IMR-90 (cell line): ENCODE measurements around the gene MPZL2. TPM values are rescaled to one million over a fixed set of nuclear protein-coding genes. Genes with fewer than 3 reads are reported as not detected.

Source experiments
- ATAC-seq: fragments of 200-7000 bp; cut with Tn5 transposase; 2 replicates; pipeline ENCODE4 v1.9.1; 2020; ENCODE audit warnings: low read depth, mild to moderate bottlenecking, moderate library complexity
- BruUV-seq: library from RNA; stranded (reverse); fragments of 400-500 nt; replicated peaks from 2 replicates; lab custom pipeline; 2021; lab: Mats Ljungman, UMichigan
- CTCF ChIA-PET: fragments of 300-600 bp; formaldehyde crosslinking; extraction: SDS; loops from one replicate; lab custom pipeline; 2021; ENCODE audit warnings: antibody characterized with exemption; lab: Yijun Ruan, JAX
- POLR2A ChIA-PET: fragments of 300-600 bp; sonication (Branson Sonifier 250); formaldehyde crosslinking; loops from one replicate; lab custom pipeline; 2022; ENCODE audit warnings: antibody characterized with exemption; ENCODE audit not compliant: unreplicated experiment; lab: Charles Lee
- DNase-seq: peaks from one replicate; pipeline ENCODE4 v3.0.0; 2013
- H2AFZ ChIP-seq: replicated peaks from 2 replicates; pipeline ENCODE3; 2013; ENCODE audit warnings: low read length, mild to moderate bottlenecking; ENCODE audit not compliant: poor library complexity
- H2AK5ac ChIP-seq: 2 replicates; pipeline ENCODE4 v1.6.1; 2013; ENCODE audit warnings: low read depth, low read length, inconsistent platforms
- H2AK9ac ChIP-seq: replicated peaks from 2 replicates; pipeline ENCODE3; 2013; ENCODE audit warnings: mild to moderate bottlenecking, low read depth, low read length, moderate library complexity; ENCODE audit not compliant: poor library complexity
- H2BK120ac ChIP-seq: 2 replicates; pipeline ENCODE4 v1.6.1; 2013; ENCODE audit warnings: low read depth, low read length, inconsistent platforms
- H2BK15ac ChIP-seq: 3 replicates; pipeline ENCODE4 v1.6.1; 2013; ENCODE audit warnings: low read depth, low read length, inconsistent platforms
- H2BK20ac ChIP-seq: 2 replicates; pipeline ENCODE4 v1.6.1; 2013; ENCODE audit warnings: low read depth, mild to moderate bottlenecking, inconsistent platforms, low read length, moderate library complexity
- H2BK5ac ChIP-seq: 2 replicates; pipeline ENCODE4 v1.6.1; 2013; ENCODE audit warnings: mild to moderate bottlenecking, low read depth, low read length, inconsistent platforms; ENCODE audit not compliant: poor library complexity, severe bottlenecking
- H3K14ac ChIP-seq: replicated peaks from 2 replicates; pipeline ENCODE4 v1.6.1; 2013; ENCODE audit warnings: low read depth, low read length, inconsistent platforms
- H3K18ac ChIP-seq: 2 replicates; pipeline ENCODE4 v1.6.1; 2013; ENCODE audit warnings: low read depth, low read length, control low read depth
- H3K23ac ChIP-seq: 2 replicates; pipeline ENCODE4 v1.6.1; 2013; ENCODE audit warnings: low read depth, low read length, inconsistent platforms
- H3K27ac ChIP-seq: 2 replicates; pipeline ENCODE4 v1.5.1; 2013; ENCODE audit warnings: mild to moderate bottlenecking, control low read depth, low read length; ENCODE audit not compliant: insufficient read depth
- H3K27me3 ChIP-seq: 2 replicates; pipeline ENCODE4 v1.6.1; 2013; ENCODE audit warnings: low read length; ENCODE audit not compliant: control insufficient read depth, insufficient read depth
- H3K36me3 ChIP-seq: 2 replicates; pipeline ENCODE4 v1.6.1; 2013; ENCODE audit warnings: low read length, mixed read lengths; ENCODE audit not compliant: control insufficient read depth, insufficient read depth
- H3K4ac ChIP-seq: 2 replicates; pipeline ENCODE4 v1.6.1; 2013; ENCODE audit warnings: low read depth, low read length, inconsistent platforms
- H3K4me1 ChIP-seq: 2 replicates; pipeline ENCODE4 v1.6.1; 2013; ENCODE audit warnings: low read length, mixed read lengths; ENCODE audit not compliant: control insufficient read depth, insufficient read depth
- H3K4me2 ChIP-seq: 2 replicates; pipeline ENCODE4 v1.6.1; 2013; ENCODE audit warnings: low read depth, mild to moderate bottlenecking, control low read depth, low read length, moderate library complexity
- H3K4me3 ChIP-seq: 2 replicates; pipeline ENCODE4 v1.5.1; 2013; ENCODE audit warnings: low read depth, mild to moderate bottlenecking, control low read depth, low read length, moderate library complexity; ENCODE audit not compliant: insufficient read depth
- H3K56ac ChIP-seq: 2 replicates; pipeline ENCODE4 v1.6.1; 2013; ENCODE audit warnings: low read length, inconsistent platforms; ENCODE audit not compliant: insufficient read depth; ENCODE audit errors: extremely low read depth
- H3K79me1 ChIP-seq, 2 experiments: 2 replicates each; pipeline ENCODE4 v1.6.1; 2013; ENCODE audit warnings: low read length in 2 of 2, inconsistent platforms in 1 of 2, low read depth in 1 of 2
- H3K9ac ChIP-seq: 2 replicates; pipeline ENCODE4 v1.6.1; 2013; ENCODE audit warnings: low read depth, low read length, control low read depth
- H3K9me1 ChIP-seq: 2 replicates; pipeline ENCODE4 v1.6.1; 2013; ENCODE audit warnings: low read length, inconsistent platforms; ENCODE audit not compliant: insufficient read depth
- H3K9me3 ChIP-seq: 2 replicates; pipeline ENCODE4 v1.6.1; 2013; ENCODE audit warnings: low read length; ENCODE audit not compliant: control insufficient read depth, insufficient read depth
- H4K20me1 ChIP-seq: 2 replicates; pipeline ENCODE4 v1.6.1; 2013; ENCODE audit warnings: low read length, inconsistent platforms; ENCODE audit not compliant: insufficient read depth
- H4K5ac ChIP-seq: 2 replicates; pipeline ENCODE4 v1.6.1; 2013; ENCODE audit warnings: mild to moderate bottlenecking, low read depth, low read length, control low read depth
- H4K8ac ChIP-seq, 2 experiments: 2 replicates each; pipeline ENCODE4 v1.6.1; 2013; ENCODE audit warnings: low read depth in 2 of 2, low read length in 2 of 2, control low read depth in 1 of 2, inconsistent platforms in 1 of 2
- H4K91ac ChIP-seq: 2 replicates; pipeline ENCODE4 v1.6.1; 2013; ENCODE audit warnings: low read depth, low read length, inconsistent platforms; ENCODE audit not compliant: insufficient read depth
- BHLHE40 ChIP-seq: fragments of 150-350 bp; IDR thresholded peaks from 2 replicates; pipeline ENCODE4 v1.6.1; 2016; ENCODE audit warnings: mild to moderate bottlenecking, low read depth, low read length
- CEBPB ChIP-seq: IDR thresholded peaks from 2 replicates; pipeline ENCODE4 v1.6.1; 2012; ENCODE audit warnings: low read depth, low read length, improper control_type of control experiment
- CHD1 ChIP-seq: IDR thresholded peaks from 2 replicates; pipeline ENCODE4 v1.6.1; 2012; ENCODE audit warnings: low read depth, low read length, improper control_type of control experiment
- MAFK ChIP-seq: IDR thresholded peaks from 2 replicates; pipeline ENCODE4 v1.6.1; 2012; ENCODE audit warnings: low read depth, low read length, improper control_type of control experiment
- MAZ ChIP-seq: IDR thresholded peaks from 2 replicates; pipeline ENCODE4 v1.6.1; 2012; ENCODE audit warnings: low read depth, mild to moderate bottlenecking, low read length, improper control_type of control experiment, moderate library complexity, borderline replicate concordance
- MXI1 ChIP-seq: IDR thresholded peaks from 2 replicates; pipeline ENCODE4 v1.6.1; 2012; ENCODE audit warnings: low read depth, mild to moderate bottlenecking, low read length, moderate library complexity, borderline replicate concordance
- NFE2L2 ChIP-seq: fragments of 150-350 bp; IDR thresholded peaks from 2 replicates; pipeline ENCODE4 v1.6.1; 2016; ENCODE audit warnings: low read depth, mild to moderate bottlenecking, low read length
- POLR2A ChIP-seq: IDR thresholded peaks from 2 replicates; pipeline ENCODE4 v1.6.1; 2012; ENCODE audit warnings: mild to moderate bottlenecking, low read depth, low read length
- RCOR1 ChIP-seq: IDR thresholded peaks from 2 replicates; pipeline ENCODE4 v1.6.1; 2012; ENCODE audit warnings: mild to moderate bottlenecking, low read length, improper control_type of control experiment; ENCODE audit not compliant: insufficient replicate concordance
- RFX5 ChIP-seq: IDR thresholded peaks from 2 replicates; pipeline ENCODE4 v1.8.0; 2012; ENCODE audit warnings: low read depth, mild to moderate bottlenecking, low read length, moderate library complexity
- SMC3 ChIP-seq: fragments of 150-350 bp; IDR thresholded peaks from 2 replicates; pipeline ENCODE4 v1.6.1; 2016; ENCODE audit warnings: low read depth, mild to moderate bottlenecking, antibody characterized with exemption, low read length, moderate library complexity
- USF2 ChIP-seq: fragments of 150-350 bp; IDR thresholded peaks from 2 replicates; pipeline ENCODE4 v1.6.1; 2017; ENCODE audit warnings: mild to moderate bottlenecking, antibody characterized with exemption, low read length, low read depth
- WGBS, 2 experiments: methylation state at CpG; one replicate each; pipeline versions ENCODE4 v1.1.5 to v1.1.7; 2013; ENCODE audit warnings: missing lambda C conversion rate in 2 of 2; ENCODE audit not compliant: insufficient read length in 1 of 2; ENCODE audit errors: extremely low coverage in 2 of 2; 5-methylcytosine and 5-hydroxymethylcytosine counted together
- dilution Hi-C: fragments of 300-500 bp; cut with HindIII; formaldehyde crosslinking; loops from one replicate; pipeline ENCODE4 v1.14.3; 2018; ENCODE audit warnings: low sequenced_read_pairs; ENCODE audit not compliant: unreplicated experiment
- in situ Hi-C: fragments of 300-500 bp; cut with MboI; formaldehyde crosslinking; loops from 3 replicates; pipeline ENCODE4 v1.14.3; 2019; ENCODE audit warnings: low sequenced_read_pairs, inconsistent platforms, mixed read lengths
- intact Hi-C: fragments of 100-400 bp; cut with micrococcal nuclease; formaldehyde crosslinking; loops from 2 replicates; pipeline ENCODE4 v1.10.0; 2022
- polyA plus RNA-seq, 3 experiments: library from polyadenylated mRNA; depleted of rRNA; stranded (reverse); fragments of >200 nt; gene quantifications; 2 replicates each; pipeline ENCODE4 v1.2.3, GENCODE V29; 2012; ENCODE audit warnings: low replicate concordance in 1 of 3
- total RNA-seq: library from RNA; depleted of rRNA; stranded (reverse); fragments of >200 nt; gene quantifications from 2 replicates; pipeline ENCODE4 v1.2.3, GENCODE V29; 2012
- TF ChIP-seq, protein P1 (sequence below): conservative IDR thresholded peaks from 2 replicates; pipeline ENCODE4 v1.5.1; 2012; ENCODE audit warnings: mild to moderate bottlenecking, low read depth, low read length, improper control_type of control experiment

MPZL2 gene
- total and polyA plus RNA-seq, 2 of the 4 experiments (the other 2 are of a cell fraction), result not detected

- Histone ChIP-seq H3K23ac (no peak overlapping the region), H2BK120ac (no peak overlapping the region), H2BK15ac (no peak overlapping the region), H4K5ac (no peak overlapping the region), H2AFZ (no peak overlapping the region), H2AK9ac (no peak overlapping the region), H4K20me1 (no peaks in the 10 kb centered on the region), H3K36me3 (no peaks in the 10 kb centered on the region), H3K56ac (no peak overlapping the region), H3K27me3 (peaks cover 16% of the 10 kb centered on the region), H3K79me1 (no peaks in the 10 kb centered on the region), H2BK5ac (no peak overlapping the region), H4K8ac (no peak overlapping the region), H3K27ac (no peak overlapping the region), H3K4me2 (no peak overlapping the region), H3K4me3 (no peak overlapping the region), H2AK5ac (no peak overlapping the region), H3K9ac (no peak overlapping the region), H3K9me3 (no peaks in the 10 kb centered on the region), H3K4me1 (no peaks in the 10 kb centered on the region), H4K91ac (no peak overlapping the region), H3K14ac (no peak overlapping the region), H3K4ac (no peak overlapping the region), H3K9me1 (no peaks in the 10 kb centered on the region), H3K18ac (no peak overlapping the region), H2BK20ac (no peak overlapping the region)
- in situ Hi-C loops, result no loop called here
- dilution Hi-C loops, result no loop called here
- DNase-seq (no peak), ATAC-seq (no peak)
- no peak for TF ChIP-seq BHLHE40
- TF ChIP-seq RFX5, result no peak
- TF ChIP-seq CHD1, result no peak
- no peak for TF ChIP-seq SMC3
- TF ChIP-seq RCOR1, result no peak
- TF ChIP-seq MXI1, result no peak
- TF ChIP-seq CEBPB, result no peak
- no peak for TF ChIP-seq MAZ
- TF ChIP-seq USF2, result no peak
- TF ChIP-seq, protein P1, sequence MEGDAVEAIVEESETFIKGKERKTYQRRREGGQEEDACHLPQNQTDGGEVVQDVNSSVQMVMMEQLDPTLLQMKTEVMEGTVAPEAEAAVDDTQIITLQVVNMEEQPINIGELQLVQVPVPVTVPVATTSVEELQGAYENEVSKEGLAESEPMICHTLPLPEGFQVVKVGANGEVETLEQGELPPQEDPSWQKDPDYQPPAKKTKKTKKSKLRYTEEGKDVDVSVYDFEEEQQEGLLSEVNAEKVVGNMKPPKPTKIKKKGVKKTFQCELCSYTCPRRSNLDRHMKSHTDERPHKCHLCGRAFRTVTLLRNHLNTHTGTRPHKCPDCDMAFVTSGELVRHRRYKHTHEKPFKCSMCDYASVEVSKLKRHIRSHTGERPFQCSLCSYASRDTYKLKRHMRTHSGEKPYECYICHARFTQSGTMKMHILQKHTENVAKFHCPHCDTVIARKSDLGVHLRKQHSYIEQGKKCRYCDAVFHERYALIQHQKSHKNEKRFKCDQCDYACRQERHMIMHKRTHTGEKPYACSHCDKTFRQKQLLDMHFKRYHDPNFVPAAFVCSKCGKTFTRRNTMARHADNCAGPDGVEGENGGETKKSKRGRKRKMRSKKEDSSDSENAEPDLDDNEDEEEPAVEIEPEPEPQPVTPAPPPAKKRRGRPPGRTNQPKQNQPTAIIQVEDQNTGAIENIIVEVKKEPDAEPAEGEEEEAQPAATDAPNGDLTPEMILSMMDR, result no peak
- no peak for TF ChIP-seq NFE2L2
- no peak for TF ChIP-seq POLR2A
- no peak for TF ChIP-seq MAFK
- ChIA-PET POLR2A (no interaction called here), CTCF (no interaction called here)
- no CpG with 5 or more reads among the region's 1 CpG for WGBS, 2 experiments
- BruUV-seq, result no TSS peak
- intact Hi-C loops, result no loop called here
Measured at GRCh38 chr11:118206391-118207031, 57.6 kb downstream of the MPZL2 start.
